HEK293T (cell line): ENCODE results near the gene BARD1.
"Not testable (repeated sequence)": the region's sequence is repeated elsewhere in the genome, so short reads cannot be mapped to it uniquely, and the experiment has no call there.

ENCODE experiments used
- CTCF ChIA-PET: fragments of 350-600 bp; formaldehyde crosslinking; extraction: SDS; loops from one replicate; lab custom pipeline; 2021; ENCODE audit warnings: antibody characterized with exemption, inconsistent platforms; lab: Yijun Ruan, JAX
- POLR2A ChIA-PET: fragments of 350-600 bp; formaldehyde crosslinking; extraction: SDS; loops from one replicate; lab custom pipeline; 2020; ENCODE audit warnings: antibody characterized with exemption, inconsistent platforms; lab: Yijun Ruan, JAX
- DNase-seq: peaks from one replicate; pipeline ENCODE4 v3.0.0; 2012; ENCODE audit warnings: mixed read lengths; ENCODE audit errors: extremely low spot score
- ARNT ChIP-seq: fragments of 450-650 bp; IDR thresholded peaks from 2 replicates; pipeline ENCODE4 v1.6.1; 2017; ENCODE audit warnings: mild to moderate bottlenecking
- BHLHE40 ChIP-seq: fragments of 450-650 bp; IDR thresholded peaks from 2 replicates; pipeline ENCODE4 v1.6.1; 2016; ENCODE audit warnings: mild to moderate bottlenecking, moderate library complexity, borderline replicate concordance
- CTBP1 ChIP-seq: fragments of 450-650 bp; IDR thresholded peaks from 2 replicates; pipeline ENCODE4 v1.6.1; 2016; ENCODE audit warnings: borderline replicate concordance
- ELF4 ChIP-seq: fragments of 450-650 bp; IDR thresholded peaks from 2 replicates; pipeline ENCODE4 v1.6.1; 2017; ENCODE audit warnings: antibody characterized with exemption
- FOXA1 ChIP-seq: fragments of 450-650 bp; IDR thresholded peaks from 2 replicates; pipeline ENCODE4 v1.6.1; 2016; ENCODE audit warnings: mild to moderate bottlenecking
- FOXK2 ChIP-seq: fragments of 450-650 bp; IDR thresholded peaks from 2 replicates; pipeline ENCODE4 v1.6.1; 2016; ENCODE audit warnings: mild to moderate bottlenecking
- FOXM1 ChIP-seq: fragments of 450-650 bp; IDR thresholded peaks from 2 replicates; pipeline ENCODE4 v1.6.1; 2017; ENCODE audit warnings: mild to moderate bottlenecking, borderline replicate concordance
- HDGF ChIP-seq: fragments of 450-650 bp; IDR thresholded peaks from 2 replicates; pipeline ENCODE4 v1.6.1; 2017; ENCODE audit warnings: antibody characterized with exemption, borderline replicate concordance
- L3MBTL2 ChIP-seq: fragments of 450-650 bp; conservative IDR thresholded peaks from 2 replicates; pipeline ENCODE4 v1.6.1; 2016; ENCODE audit warnings: mild to moderate bottlenecking
- LEF1 ChIP-seq: fragments of 450-650 bp; IDR thresholded peaks from 2 replicates; pipeline ENCODE4 v1.6.1; 2017; ENCODE audit warnings: mild to moderate bottlenecking, borderline replicate concordance
- NFRKB ChIP-seq: fragments of 450-650 bp; IDR thresholded peaks from 2 replicates; pipeline ENCODE4 v1.6.1; 2016; ENCODE audit warnings: mild to moderate bottlenecking, moderate library complexity
- SP1 ChIP-seq: fragments of 450-650 bp; IDR thresholded peaks from 2 replicates; pipeline ENCODE4 v1.6.1; 2017
- SUZ12 ChIP-seq: fragments of 450-650 bp; IDR thresholded peaks from 2 replicates; pipeline ENCODE4 v1.6.1; 2016; ENCODE audit warnings: mild to moderate bottlenecking
- TARDBP ChIP-seq: fragments of 450-650 bp; IDR thresholded peaks from 2 replicates; pipeline ENCODE4 v1.6.1; 2016
- ZNF384 ChIP-seq: fragments of 450-650 bp; IDR thresholded peaks from 2 replicates; pipeline ENCODE4 v1.6.1; 2016
- TF ChIP-seq, protein P1 (sequence below): fragments of 450-650 bp; IDR thresholded peaks from 2 replicates; pipeline ENCODE4 v1.6.1; 2016

Gene BARD1

DNA sequence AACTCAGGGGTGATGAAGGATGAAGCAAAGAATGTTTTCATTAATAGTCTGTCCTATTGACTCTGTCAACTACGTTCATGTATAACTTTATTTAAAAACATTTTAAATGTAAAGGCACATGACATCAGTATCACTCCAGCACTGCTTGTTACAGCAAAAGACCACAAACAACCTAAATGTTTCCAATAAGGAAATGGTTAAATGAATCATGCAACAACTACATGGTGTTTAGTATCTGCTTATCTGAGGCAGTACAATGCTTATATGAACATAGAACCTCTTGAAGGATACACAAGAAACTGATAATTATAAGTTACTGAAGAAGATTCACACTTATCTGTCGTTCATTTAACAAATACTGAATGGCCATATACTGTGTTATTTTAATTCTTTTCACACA is 8.4 kb downstream of the BARD1 start:
- ChIA-PET POLR2A (no interaction called here), CTCF (no interaction called here)
- DNase-seq = no peak
- TF ChIP-seq, protein P1, sequence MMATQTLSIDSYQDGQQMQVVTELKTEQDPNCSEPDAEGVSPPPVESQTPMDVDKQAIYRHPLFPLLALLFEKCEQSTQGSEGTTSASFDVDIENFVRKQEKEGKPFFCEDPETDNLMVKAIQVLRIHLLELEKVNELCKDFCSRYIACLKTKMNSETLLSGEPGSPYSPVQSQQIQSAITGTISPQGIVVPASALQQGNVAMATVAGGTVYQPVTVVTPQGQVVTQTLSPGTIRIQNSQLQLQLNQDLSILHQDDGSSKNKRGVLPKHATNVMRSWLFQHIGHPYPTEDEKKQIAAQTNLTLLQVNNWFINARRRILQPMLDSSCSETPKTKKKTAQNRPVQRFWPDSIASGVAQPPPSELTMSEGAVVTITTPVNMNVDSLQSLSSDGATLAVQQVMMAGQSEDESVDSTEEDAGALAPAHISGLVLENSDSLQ = no peak

DNA sequence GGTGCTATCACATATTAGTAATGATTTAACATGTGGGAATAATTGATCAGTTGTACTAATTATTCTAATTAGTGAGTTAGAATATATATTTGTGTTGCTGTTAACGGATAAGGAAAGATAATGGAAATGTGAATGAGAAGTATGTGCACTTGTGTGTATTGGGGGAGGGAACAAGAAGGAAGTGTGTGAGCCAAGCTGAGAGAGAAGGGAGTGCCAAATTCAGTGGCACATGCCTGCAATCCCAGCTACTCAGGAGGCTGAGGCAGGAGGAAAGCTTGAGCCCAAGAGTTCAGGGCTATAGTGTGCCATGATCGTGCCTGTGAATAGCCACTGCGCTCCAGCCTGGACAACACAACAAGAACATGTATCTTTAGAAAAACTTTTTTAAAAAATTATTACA is 9.3 kb downstream of the BARD1 start:
- TF ChIP-seq FOXK2 (no peak), SUZ12 (no peak), HDGF (no peak), SP1 (no peak)
- POLR2A ChIA-PET = no interaction called here
- CTCF ChIA-PET = no interaction called here
- no peak for DNase-seq

DNA sequence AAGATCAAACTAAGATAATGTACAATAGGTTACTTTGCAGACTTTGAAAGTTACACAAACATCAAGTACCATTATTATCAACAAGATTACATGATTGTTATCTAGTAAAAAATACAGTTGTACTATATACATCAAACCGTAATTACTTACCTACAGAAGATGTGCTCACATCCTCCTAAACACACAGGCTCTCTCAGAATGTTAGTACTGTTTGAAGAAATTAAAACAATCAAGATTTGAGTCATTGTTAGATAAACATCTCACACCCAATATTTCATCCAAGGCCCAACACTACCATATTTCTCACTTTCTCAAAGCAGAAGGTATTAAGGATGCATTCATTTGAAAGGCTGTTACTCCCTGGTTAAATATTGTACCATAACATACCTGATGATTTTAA is 12.6 kb downstream of the BARD1 start:
- DNase-seq = no peak
- CTCF ChIA-PET = no interaction called here
- POLR2A ChIA-PET = no interaction called here
- TF ChIP-seq LEF1 = no peak
- TF ChIP-seq, protein P1 = no peak

DNA sequence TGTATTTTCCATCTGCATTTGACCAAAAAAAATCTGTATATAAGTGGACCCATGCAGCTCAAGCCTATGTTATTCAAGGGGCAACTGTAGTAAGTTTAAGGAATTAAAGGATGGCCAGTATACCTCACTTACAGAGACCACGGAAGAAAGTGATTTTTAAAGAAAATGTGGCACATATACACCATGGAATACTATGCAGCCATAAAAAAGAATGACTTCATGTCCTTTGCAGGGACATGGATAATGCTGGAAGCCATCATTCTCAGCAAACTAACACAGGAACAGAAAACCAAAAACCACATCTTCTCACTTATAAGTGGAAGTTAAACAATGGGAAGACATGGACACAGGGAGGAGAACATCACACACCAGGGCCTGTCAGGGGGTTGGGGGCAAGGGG is 26.3 kb downstream of the BARD1 start:
- DNase-seq, POLR2A ChIA-PET, CTCF ChIA-PET: not testable (repeated sequence)

DNA sequence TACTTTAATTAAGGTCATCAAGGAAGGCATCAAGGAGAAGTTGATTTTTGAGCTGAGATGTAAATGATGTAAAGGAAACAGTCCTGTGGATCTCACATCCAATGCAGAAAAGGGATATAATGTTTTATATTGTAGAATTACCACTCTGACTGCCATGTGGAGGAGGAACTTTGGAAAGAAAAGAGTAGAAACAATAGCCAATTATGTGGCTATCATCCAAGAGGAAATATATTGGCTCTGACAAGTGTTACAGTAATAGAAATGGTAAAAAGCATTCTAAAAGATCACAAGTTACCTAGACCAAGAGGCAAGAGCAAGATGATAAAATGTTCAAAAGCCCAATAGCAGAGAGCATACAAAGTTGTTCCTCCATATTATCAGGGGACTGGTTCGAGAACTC is 26.8 kb downstream of the BARD1 start:
- ChIA-PET CTCF (no interaction called here), POLR2A (no interaction called here)
- no peak for TF ChIP-seq TARDBP
- TF ChIP-seq ZNF384 = no peak
- TF ChIP-seq FOXA1 = no peak
- no peak for TF ChIP-seq FOXK2
- no peak for TF ChIP-seq FOXM1
- TF ChIP-seq LEF1 = no peak
- TF ChIP-seq L3MBTL2 = no peak
- no peak for TF ChIP-seq CTBP1
- no peak for TF ChIP-seq SUZ12
- TF ChIP-seq, protein P1 = no peak
- no peak for TF ChIP-seq HDGF
- TF ChIP-seq ARNT = no peak
- no peak for TF ChIP-seq BHLHE40
- no peak for TF ChIP-seq SP1
- no peak for TF ChIP-seq NFRKB
- TF ChIP-seq ELF4 = no peak
- DNase-seq = no peak

DNA sequence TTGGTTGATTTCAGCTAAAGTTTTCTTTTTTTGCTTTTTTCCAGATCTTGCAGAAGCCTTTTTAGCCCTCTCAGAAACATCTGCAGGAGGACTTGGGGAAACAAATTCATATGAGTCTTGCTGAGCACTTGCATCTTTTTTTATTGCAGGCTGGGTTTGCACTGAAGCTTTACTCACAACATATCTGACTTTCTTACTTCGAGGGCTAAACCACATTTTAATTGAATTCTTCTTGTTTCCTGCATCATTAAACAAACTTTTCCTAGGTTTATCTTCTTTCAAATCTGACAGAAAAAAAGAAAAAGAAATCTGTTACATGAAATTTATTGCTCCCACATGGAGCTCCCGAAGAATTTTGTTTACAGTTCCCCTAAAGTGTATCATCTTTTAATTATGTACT is 28.3 kb downstream of the BARD1 start:
- TF ChIP-seq NFRKB = no peak
- no peak for TF ChIP-seq FOXM1
- TF ChIP-seq LEF1 = no peak
- no peak for TF ChIP-seq SUZ12
- TF ChIP-seq ARNT = no peak
- no peak for TF ChIP-seq FOXK2
- ChIA-PET POLR2A (no interaction called here), CTCF (no interaction called here)
- no peak for DNase-seq

DNA sequence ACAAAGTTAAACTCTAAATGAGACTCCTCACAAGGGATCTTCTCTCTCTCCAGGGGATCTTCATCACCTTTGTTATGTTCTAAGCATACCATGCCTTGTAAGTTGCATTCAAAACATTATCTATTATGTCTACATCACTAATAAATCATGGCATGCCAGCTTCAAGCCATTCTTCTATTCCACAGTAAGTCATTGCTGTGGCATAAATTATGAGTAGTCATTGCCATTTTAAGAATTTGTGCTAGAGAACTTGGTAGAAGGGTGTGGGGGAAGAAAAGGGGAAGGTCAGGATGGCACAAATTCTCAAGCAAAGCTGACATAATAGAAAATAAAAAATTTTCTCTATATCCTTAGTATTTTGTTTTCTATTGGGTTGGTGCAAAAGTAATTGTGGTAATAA is 33.5 kb downstream of the BARD1 start:
- CTCF ChIA-PET = interaction anchor here (0.7 kb wide), 1 partner anchor 254 kb away, joined by 3 read pairs; no protein-coding TSS in a partner anchor
- TF ChIP-seq LEF1 = no peak
- no peak for TF ChIP-seq SP1
- no peak for TF ChIP-seq BHLHE40
- TF ChIP-seq TARDBP = no peak
- TF ChIP-seq CTBP1 = no peak
- TF ChIP-seq HDGF = no peak
- no peak for TF ChIP-seq SUZ12
- no peak for TF ChIP-seq ELF4
- no peak for TF ChIP-seq FOXM1
- no peak for TF ChIP-seq FOXA1
- no peak for TF ChIP-seq FOXK2
- no peak for TF ChIP-seq L3MBTL2
- TF ChIP-seq, protein P1 = no peak
- POLR2A ChIA-PET = no interaction called here
- no peak for DNase-seq
